GM04503 (cell line): Measurements from ENCODE around the gene ACTL8.

Experiments used
- DNase-seq: peaks from one replicate; pipeline ENCODE4 v3.0.0-alpha.2; 2012; ENCODE audit warnings: low read depth

ACTL8 gene

DNA sequence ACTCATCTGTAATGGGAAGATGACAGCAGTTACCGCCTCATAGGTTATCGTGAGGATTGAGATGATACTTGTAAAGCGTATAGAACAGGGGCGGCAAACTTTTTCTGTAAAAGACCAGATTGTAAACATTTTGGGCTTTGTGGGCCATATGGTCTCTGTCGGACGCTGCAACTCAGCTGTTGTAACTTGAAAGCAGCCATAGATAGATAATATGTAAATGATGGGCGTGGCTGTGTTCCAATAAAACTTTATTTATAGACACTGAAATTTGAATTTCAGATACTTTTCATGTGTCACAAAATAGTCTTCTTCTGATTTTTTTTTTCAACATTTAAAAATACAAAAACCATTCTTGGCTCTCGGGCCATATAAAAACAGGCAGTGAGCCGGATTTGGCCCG, 15.8 kb downstream of the ACTL8 start:
- DNase-seq: no peak

GRCh38 chr1:17772615-17773212, 17.6 kb downstream of the ACTL8 start:
- no peak for DNase-seq

DNA sequence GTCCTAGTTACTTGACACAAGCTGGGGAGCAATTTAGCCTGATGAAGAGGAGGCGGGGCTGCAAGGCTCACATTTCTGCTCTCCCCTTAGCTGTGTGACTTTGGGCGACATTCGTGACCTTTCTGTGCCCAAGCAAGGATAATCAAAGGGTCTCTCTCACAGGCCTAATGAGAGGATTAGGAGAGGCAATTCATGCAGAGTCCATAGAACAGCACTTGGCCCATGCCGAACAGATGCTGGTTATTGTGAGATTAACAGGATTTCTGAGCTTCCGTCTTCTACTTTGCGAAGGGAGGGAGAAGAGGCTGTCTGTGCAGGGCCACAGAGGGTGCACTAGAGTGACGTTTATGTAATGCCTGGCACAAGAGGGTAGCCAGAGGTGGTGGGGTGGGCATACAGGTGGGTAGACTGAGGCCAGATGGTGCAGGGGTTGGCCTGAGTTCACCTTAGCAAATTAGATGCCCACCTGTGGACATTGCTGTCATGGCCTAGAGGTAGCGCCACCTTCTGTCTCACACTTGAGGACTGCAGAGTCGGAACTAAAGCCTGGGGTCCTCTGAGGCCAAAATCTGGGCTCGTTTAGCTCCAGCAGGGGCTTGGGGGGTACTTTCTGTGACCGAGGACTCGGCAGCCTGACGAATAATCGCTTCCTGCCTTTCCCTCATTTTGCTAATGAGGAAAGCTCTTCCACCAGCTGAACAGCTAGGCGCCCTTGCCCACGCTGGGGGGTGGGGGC, 18.6 kb downstream of the ACTL8 start:
- no peak for DNase-seq

GRCh38 chr1:17774452-17774851, 19.3 kb downstream of the ACTL8 start:
- DNase-seq: no peak

- no peak for DNase-seq
These were observed 20.7 kb downstream of the ACTL8 start for GRCh38 chr1:17775796-17776195.

- DNase-seq: no peak
These were observed 21.3 kb downstream of the ACTL8 start for GRCh38 chr1:17776426-17776825.

- DNase-seq: no peak
These were observed 22.2 kb downstream of the ACTL8 start for GRCh38 chr1:17777330-17777729.

- DNase-seq: no peak
These were observed 22.7 kb downstream of the ACTL8 start for GRCh38 chr1:17777818-17778217.

GRCh38 chr1:17780916-17781315, 25.8 kb downstream of the ACTL8 start:
- DNase-seq: no peak

GRCh38 chr1:17789926-17790325, 34.8 kb downstream of the ACTL8 start:
- no peak for DNase-seq

DNA sequence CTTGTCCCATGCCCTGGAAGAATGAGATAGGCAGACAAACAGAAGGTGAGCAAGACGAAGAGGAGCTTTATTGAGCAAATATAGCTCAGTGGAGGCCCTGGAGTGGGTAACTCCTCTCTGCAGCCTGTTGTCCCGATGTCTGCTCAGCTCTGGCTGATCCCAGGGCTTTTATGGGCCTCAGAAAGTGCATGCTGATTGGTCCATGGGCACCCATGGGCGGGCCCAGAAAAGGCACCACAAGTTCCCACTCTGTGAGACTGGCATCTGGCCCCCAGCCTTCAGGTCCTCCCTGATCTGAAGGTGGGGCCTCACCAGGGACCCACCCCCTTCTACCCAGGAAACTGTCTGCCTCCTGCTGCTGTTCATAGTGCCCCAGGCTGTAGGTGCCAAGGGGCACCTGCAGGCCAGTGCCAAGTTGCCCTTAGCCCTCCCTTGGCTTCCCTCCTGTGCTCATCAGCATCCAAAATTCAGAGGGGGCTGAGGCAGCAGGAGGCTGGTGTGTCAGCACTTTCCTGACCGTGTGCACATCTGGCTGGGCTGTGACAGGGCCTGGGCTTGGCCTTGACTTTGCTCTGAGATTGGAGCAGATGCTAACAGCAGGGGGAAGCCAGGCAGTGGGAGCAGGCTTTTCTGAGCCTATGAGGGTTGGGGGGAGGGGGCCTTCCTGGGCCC, 35.4 kb downstream of the ACTL8 start:
- no peak for DNase-seq

GRCh38 chr1:17791055-17791390, 35.9 kb downstream of the ACTL8 start:
- DNase-seq: no peak

DNA sequence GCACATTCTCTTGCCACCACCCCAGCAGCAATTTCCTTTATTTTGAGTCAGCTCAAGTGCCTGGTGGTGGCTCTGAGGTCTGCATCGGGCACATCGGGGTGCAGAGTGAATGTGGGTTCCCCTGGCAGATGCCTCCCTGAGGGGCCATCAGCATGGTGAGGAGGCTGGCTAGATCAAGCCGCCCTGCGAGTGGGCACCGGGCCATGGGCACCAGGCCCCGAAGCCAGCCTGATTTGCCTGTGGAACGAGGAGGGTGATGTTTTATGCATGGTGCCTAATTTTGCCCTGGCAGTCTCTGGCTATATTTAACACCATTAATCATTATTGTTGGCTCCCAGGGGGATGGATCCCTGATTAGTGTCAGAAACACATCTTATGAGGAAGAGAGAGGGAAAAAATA, 36.3 kb downstream of the ACTL8 start:
- no peak for DNase-seq

GRCh38 chr1:17792421-17792820, 37.3 kb downstream of the ACTL8 start:
- no peak for DNase-seq

DNA sequence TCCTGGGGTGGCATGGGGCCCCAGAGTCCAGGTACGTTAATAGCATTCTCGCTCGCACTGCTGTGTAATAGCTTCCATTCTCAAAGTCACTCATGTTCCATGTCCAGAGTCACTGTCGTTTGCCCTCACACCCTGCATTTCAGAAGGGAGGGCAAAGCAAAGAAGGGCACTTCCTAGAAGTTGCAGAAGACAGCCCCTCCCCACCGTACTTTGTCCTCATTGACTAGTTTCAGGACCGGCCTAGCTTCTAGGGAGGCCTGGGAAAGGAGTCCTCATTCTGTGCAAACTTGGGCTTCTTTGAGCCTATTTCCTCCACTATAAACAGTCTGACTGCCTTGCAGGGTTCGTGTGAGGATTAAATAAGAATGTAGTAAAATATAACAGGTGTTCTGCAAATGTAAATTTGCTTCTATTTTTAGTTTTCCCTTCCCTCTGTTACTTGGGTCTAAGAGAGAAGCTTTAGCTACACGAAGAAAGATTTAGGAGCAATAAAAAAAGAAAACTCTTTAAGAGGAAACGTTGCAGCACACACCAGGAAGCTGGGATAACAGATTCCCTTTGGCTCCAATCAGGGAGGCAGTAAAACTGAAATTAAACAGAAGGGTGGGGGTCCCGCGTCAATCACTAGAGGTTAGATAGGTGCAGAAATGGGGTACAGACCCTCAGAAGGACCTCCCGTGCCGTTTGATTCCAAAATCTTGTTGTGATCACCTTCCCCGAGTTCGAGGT, 40.1 kb downstream of the ACTL8 start:
- no peak for DNase-seq

DNA sequence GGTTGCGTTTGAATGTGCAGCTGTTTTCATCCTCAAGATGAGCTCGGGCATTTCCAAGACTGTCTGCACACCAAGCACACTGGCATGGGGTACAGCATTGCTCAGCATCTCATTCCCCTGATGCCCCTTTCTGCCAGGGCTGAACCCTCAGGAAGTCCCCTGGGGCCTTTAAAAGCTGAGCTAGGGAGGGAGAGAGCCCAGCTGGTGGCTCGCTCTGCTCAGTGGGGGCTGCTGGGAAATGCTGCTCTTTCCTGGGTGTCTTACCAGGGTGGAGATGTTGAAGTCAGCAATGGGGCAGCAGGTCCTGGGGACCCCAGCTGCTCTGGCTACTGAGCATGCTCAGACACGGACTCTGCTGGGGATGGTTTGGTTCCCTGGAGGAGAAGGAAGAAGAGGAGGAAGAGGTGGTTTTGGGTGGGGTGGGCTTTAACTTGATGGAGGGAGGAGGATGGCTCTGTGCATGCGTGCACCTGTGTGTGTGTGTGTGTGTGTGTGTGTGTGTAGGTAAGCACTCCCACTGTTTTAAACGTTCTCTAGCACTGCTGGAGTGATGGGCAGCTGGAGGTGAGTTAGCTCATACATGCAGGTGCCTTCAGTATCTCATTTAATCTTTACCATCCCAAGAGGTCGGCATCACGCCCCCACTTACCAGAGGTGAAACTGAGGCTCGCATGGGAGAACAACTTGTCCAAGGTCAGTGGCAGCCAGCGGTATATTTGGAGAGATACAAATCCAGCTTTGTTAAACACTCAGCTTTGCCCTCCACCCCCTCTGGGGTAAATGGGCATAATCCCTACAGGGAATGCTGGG, 40.9 kb downstream of the ACTL8 start:
- DNase-seq: no peak

GRCh38 chr1:17797478-17797877, 42.3 kb downstream of the ACTL8 start:
- no peak for DNase-seq

DNA sequence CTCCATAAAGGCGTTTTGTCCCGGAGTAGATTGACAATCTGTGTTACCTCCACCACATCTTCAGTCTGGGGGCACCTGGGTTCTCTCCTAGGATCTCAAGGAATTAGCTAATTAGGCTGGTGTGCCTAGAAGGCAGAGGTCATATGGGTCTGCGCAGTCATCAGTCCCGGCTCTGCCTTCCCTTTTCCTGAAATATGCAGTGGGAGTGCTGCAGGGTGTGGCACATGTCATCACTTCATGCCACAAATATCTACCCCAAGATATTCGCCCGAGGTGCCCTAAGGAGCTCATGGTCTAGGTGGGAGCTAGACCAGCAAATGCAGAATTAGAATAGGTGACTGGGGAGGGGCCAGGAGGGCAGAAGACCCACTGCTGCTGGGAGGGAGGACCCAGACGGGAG, 42.9 kb downstream of the ACTL8 start:
- no peak for DNase-seq

GRCh38 chr1:17798799-17799382, 43.8 kb downstream of the ACTL8 start:
- no peak for DNase-seq

DNA sequence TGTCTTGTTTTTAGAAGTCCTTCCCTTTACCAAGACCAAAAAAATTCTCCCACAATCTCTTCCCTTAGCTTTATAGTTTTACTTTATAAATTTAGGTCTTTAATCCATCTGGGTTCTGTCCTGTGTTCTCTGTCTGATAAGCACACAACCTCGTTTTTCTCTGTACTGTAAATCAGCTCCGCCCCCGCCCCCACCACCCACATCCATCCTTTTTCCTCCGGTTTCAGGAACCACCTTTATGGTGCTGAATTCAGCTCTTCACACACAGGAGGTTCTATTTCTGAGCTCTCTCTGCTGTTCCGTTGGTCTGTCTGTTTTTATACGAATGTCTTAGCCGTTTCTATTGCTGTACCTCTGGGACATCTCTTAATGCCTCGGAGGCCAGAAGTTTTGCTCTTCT, 44.5 kb downstream of the ACTL8 start:
- no peak for DNase-seq

- peak; percentile 12 for DNase-seq
These were observed 47.0 kb downstream of the ACTL8 start for GRCh38 chr1:17802164-17802563.

- no peak for DNase-seq
These were observed 47.8 kb downstream of the ACTL8 start for GRCh38 chr1:17802945-17803344.
